Measurements from ENCODE around the gene TMA16.

- TF ChIP-seq EZH2 (IDR thresholded peaks at IDR 0.05; ENCODE audit: insufficient read depth, poor library complexity, severe bottlenecking) (no peak), EZH2phosphoT487 (IDR thresholded peaks at IDR 0.05; ENCODE audit: insufficient read depth, low read depth) (no peak)
These were observed 8.9 kb upstream of the TMA16 start for GRCh38 chr4:163485589-163485988.

All from GM23248 (cell line).